Panc1 (cell line): Measurements from ENCODE around the gene PSENEN. TPM values are rescaled to one million over a fixed set of nuclear protein-coding genes. Genes with fewer than 3 reads are reported as not detected.

Experiments
- ATAC-seq: fragments of 200-7000 bp; cut with Tn5 transposase; 2 replicates; pipeline ENCODE4 v1.9.1; 2020; ENCODE audit warnings: mild to moderate bottlenecking, moderate library complexity
- BruUV-seq: library from RNA; stranded (reverse); fragments of 400-500 nt; replicated peaks from 2 replicates; lab custom pipeline; 2021; lab: Mats Ljungman, UMichigan
- CTCF ChIA-PET: fragments of 300-600 bp; sonication (Branson Sonifier 250); formaldehyde crosslinking; loops from one replicate; lab custom pipeline; 2022; ENCODE audit warnings: antibody characterized with exemption; lab: Charles Lee
- POLR2A ChIA-PET: fragments of 300-600 bp; sonication (Branson Sonifier 250); formaldehyde crosslinking; loops from one replicate; lab custom pipeline; 2022; ENCODE audit warnings: antibody characterized with exemption; lab: Charles Lee
- DNase-seq: peaks from one replicate; pipeline ENCODE4 v3.0.0-alpha.2; 2010; ENCODE audit warnings: low read depth, low spot score
- H3K27ac ChIP-seq: 2 replicates; pipeline ENCODE4 v1.5.1; 2011; ENCODE audit warnings: mild to moderate bottlenecking, low read length, inconsistent platforms
- H3K27me3 ChIP-seq: fragments of 200-500 bp; sonication (Bioruptor generic); 2 replicates; pipeline ENCODE4 v1.6.0; 2014; ENCODE audit warnings: low read length, inconsistent platforms; ENCODE audit not compliant: control insufficient read depth, insufficient read depth
- H3K36me3 ChIP-seq: fragments of 200-500 bp; sonication (Bioruptor generic); 2 replicates; pipeline ENCODE4 v1.5.1; 2014; ENCODE audit warnings: inconsistent platforms, mild to moderate bottlenecking, low read length, moderate library complexity; ENCODE audit not compliant: control insufficient read depth, insufficient read depth
- H3K4me1 ChIP-seq: 2 replicates; pipeline ENCODE4 v1.5.1; 2011; ENCODE audit warnings: inconsistent platforms, mild to moderate bottlenecking, low read length, moderate library complexity; ENCODE audit not compliant: control insufficient read depth, insufficient read depth
- H3K4me3 ChIP-seq, 2 experiments: 2 replicates each; pipeline ENCODE4 v1.5.1; 2011 to 2012; ENCODE audit warnings: low read depth in 2 of 2, low read length in 2 of 2, mild to moderate bottlenecking in 2 of 2, inconsistent platforms in 1 of 2, moderate library complexity in 1 of 2
- H3K9me3 ChIP-seq: fragments of 200-500 bp; sonication (Bioruptor generic); 2 replicates; pipeline ENCODE4 v1.5.1; 2014; ENCODE audit warnings: low read depth, mild to moderate bottlenecking, inconsistent platforms, low read length, moderate library complexity; ENCODE audit not compliant: control insufficient read depth, insufficient read depth
- CTCF ChIP-seq: fragments of 450-650 bp; IDR thresholded peaks from 2 replicates; pipeline ENCODE4 v1.5.1; 2017; ENCODE audit warnings: mild to moderate bottlenecking
- POLR2AphosphoS5 ChIP-seq: IDR thresholded peaks from 2 replicates; pipeline ENCODE4 v1.6.1; 2012; ENCODE audit warnings: mild to moderate bottlenecking, low read depth, low read length, moderate library complexity
- REST ChIP-seq, 2 experiments: IDR thresholded peaks; 2 replicates each; pipeline ENCODE4 v1.6.1; 2011 to 2012; ENCODE audit warnings: low read depth in 2 of 2, control low read depth in 1 of 2, low read length in 1 of 2, mild to moderate bottlenecking in 1 of 2, moderate library complexity in 1 of 2; ENCODE audit not compliant: insufficient read depth in 1 of 2
- SIN3A ChIP-seq: IDR thresholded peaks from 2 replicates; pipeline ENCODE4 v1.6.1; 2012; ENCODE audit warnings: low read depth, mild to moderate bottlenecking, low read length, moderate library complexity, borderline replicate concordance; ENCODE audit not compliant: insufficient read depth
- TCF7L2 ChIP-seq: IDR thresholded peaks from 2 replicates; pipeline ENCODE4 v1.6.1; 2011; ENCODE audit warnings: mild to moderate bottlenecking, low read depth, low read length, inconsistent platforms
- in situ Hi-C: cut with HindIII; loops from 2 replicates; pipeline ENCODE4 v1.10.0; 2016; ENCODE audit warnings: low sequenced_read_pairs, low pct_unique_long_range_greater_than_20kb
- intact Hi-C: fragments of 100-400 bp; cut with micrococcal nuclease; formaldehyde crosslinking; loops from one replicate; pipeline ENCODE4 v1.10.0; 2022; ENCODE audit not compliant: unreplicated experiment
- total RNA-seq: library from RNA; stranded (reverse); gene quantifications from one replicate; pipeline ENCODE4 v1.2.1, GENCODE V29; 2021; ENCODE audit not compliant: unreplicated experiment

PSENEN gene
- total RNA-seq, 1 experiment from 2014 or later: 169 TPM

GRCh38 chr19:35720648-35721047, 24.8 kb upstream of the PSENEN start:
- POLR2A ChIA-PET: no interaction called here
- no peak for ATAC-seq
- intact Hi-C loops: no loop called here
- Histone ChIP-seq H3K4me1 (peaks cover 14% of the 10 kb centered on the region), H3K27ac (no peak overlapping the region), H3K27me3 (no peaks in the 10 kb centered on the region), H3K9me3 (no peaks in the 10 kb centered on the region), H3K4me3 (no peak overlapping the region), H3K36me3 (peaks cover 18% of the 10 kb centered on the region; the same call in 1 of the 2 replicates)
- BruUV-seq: no TSS peak
- TF ChIP-seq REST (IDR thresholded peaks at IDR 0.05; ENCODE audit: insufficient read depth in 1 of 2, low read depth in 2 of 2, low read length in 1 of 2) (no peak), CTCF (no peak), TCF7L2 (no peak), SIN3A (no peak), POLR2AphosphoS5 (no peak)
- no peak for DNase-seq
- CTCF ChIA-PET: interaction anchor here (0.5 kb wide), 1 partner anchor 23 kb away, joined by 8 read pairs; no protein-coding TSS in a partner anchor
- in situ Hi-C loops: no loop called here

- H3K4me3 ChIP-seq: no peak overlapping the region
- DNase-seq (no peak), ATAC-seq (no peak)
- no peaks in the 10 kb centered on the region for H3K9me3 ChIP-seq
- TF ChIP-seq REST (IDR thresholded peaks at IDR 0.05; ENCODE audit: insufficient read depth in 1 of 2, low read depth in 2 of 2, low read length in 1 of 2): no peak
- no peak for TF ChIP-seq TCF7L2
- TF ChIP-seq CTCF: no peak
- no peak for TF ChIP-seq SIN3A
- TF ChIP-seq POLR2AphosphoS5: no peak
- no peak overlapping the region for H3K27ac ChIP-seq
- BruUV-seq: no TSS peak
- ChIA-PET POLR2A (no interaction called here), CTCF (no interaction called here)
- H3K4me1 ChIP-seq: peaks cover 7% of the 10 kb centered on the region
- H3K27me3 ChIP-seq: no peaks in the 10 kb centered on the region
- H3K36me3 ChIP-seq: peaks cover 26% of the 10 kb centered on the region; the same call in 1 of the 2 replicates
- in situ Hi-C loops (no loop called here), intact Hi-C loops (no loop called here)
These were observed 24.1 kb upstream of the PSENEN start for GRCh38 chr19:35721374-35721773.
